Neural cell (in vitro differentiated cells): ENCODE measurements around the gene PKP1.

Experiments used
- CTCF ChIP-seq: fragments of 450-650 bp; IDR thresholded peaks from 2 replicates; pipeline ENCODE4 v1.5.1; 2014; ENCODE audit warnings: antibody characterized with exemption, mild to moderate bottlenecking, moderate library complexity; ENCODE audit not compliant: poor library complexity, severe bottlenecking
- EZH2 ChIP-seq: fragments of 200-600, 300-800 bp; shearing (Covaris generic), sonication (generic); IDR thresholded peaks from 2 replicates; pipeline ENCODE4 v1.6.1; 2014; ENCODE audit warnings: antibody characterized with exemption, low read length, borderline replicate concordance, mild to moderate bottlenecking; ENCODE audit not compliant: insufficient read depth, poor library complexity, severe bottlenecking
- POLR2AphosphoS5 ChIP-seq: IDR thresholded peaks from 2 replicates; pipeline ENCODE4 v1.6.1; 2012
- REST ChIP-seq: IDR thresholded peaks from 2 replicates; pipeline ENCODE4 v1.6.1; 2012; ENCODE audit warnings: borderline replicate concordance
- SMC3 ChIP-seq: fragments of 450-650 bp; conservative IDR thresholded peaks from 2 replicates; pipeline ENCODE4 v1.6.1; 2014; ENCODE audit warnings: antibody characterized with exemption, mild to moderate bottlenecking, moderate library complexity; ENCODE audit not compliant: poor library complexity

- TF ChIP-seq EZH2 (no peak), CTCF (no peak), SMC3 (no peak), POLR2AphosphoS5 (no peak), REST (no peak)
Observed at GRCh38 chr1:201286445-201286844, 3.1 kb downstream of the PKP1 start.
